Peyer's patch (tissue), 4 donors: Measurements from ENCODE around the gene TLR10.
"Not testable (repeated sequence)": the region's sequence is repeated elsewhere in the genome, so short reads cannot be mapped to it uniquely, and the experiment has no call there.

ENCODE experiments used
- POLR2A ChIP-seq, 2 donors: fragments of 450-650 bp; IDR thresholded peaks; one replicate each; pipeline ENCODE4 v1.5.1; 2017; ENCODE audit warnings: antibody characterized with exemption in 2 of 2, mild to moderate bottlenecking in 2 of 2, moderate library complexity in 2 of 2
- TF ChIP-seq, protein P1 (sequence below), 6 experiments: fragments of 450-650 bp in 4 of 6; fragments of 200-600 bp in 2 of 6; sonication (generic) in 1 of 6; IDR thresholded peaks; one replicate each; pipeline ENCODE4 v1.5.1; 2017 to 2019; ENCODE audit warnings: antibody characterized with exemption in 6 of 6, mild to moderate bottlenecking in 3 of 6, moderate library complexity in 1 of 6

DNA sequence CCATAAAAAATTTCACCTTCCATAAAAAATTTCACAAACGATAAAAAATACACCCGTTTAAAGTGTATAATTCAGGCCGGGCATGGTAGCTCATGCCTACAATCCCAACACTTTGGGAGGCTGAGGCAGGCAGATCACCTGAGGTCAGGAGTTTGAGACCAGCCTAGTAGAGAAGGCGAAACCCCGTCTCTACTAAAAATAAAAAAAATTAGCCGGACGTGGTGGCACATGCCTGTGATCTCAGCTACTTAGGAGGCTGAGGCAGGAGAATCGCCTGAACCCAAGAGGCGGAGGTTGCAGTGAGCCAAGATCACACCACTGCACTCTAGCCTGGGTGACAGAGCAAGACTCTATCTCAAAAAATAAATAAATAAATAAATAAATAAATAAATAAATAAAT, 23.5 kb upstream of the TLR10 start:
- TF ChIP-seq, protein P1, sequence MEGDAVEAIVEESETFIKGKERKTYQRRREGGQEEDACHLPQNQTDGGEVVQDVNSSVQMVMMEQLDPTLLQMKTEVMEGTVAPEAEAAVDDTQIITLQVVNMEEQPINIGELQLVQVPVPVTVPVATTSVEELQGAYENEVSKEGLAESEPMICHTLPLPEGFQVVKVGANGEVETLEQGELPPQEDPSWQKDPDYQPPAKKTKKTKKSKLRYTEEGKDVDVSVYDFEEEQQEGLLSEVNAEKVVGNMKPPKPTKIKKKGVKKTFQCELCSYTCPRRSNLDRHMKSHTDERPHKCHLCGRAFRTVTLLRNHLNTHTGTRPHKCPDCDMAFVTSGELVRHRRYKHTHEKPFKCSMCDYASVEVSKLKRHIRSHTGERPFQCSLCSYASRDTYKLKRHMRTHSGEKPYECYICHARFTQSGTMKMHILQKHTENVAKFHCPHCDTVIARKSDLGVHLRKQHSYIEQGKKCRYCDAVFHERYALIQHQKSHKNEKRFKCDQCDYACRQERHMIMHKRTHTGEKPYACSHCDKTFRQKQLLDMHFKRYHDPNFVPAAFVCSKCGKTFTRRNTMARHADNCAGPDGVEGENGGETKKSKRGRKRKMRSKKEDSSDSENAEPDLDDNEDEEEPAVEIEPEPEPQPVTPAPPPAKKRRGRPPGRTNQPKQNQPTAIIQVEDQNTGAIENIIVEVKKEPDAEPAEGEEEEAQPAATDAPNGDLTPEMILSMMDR (IDR thresholded peaks at IDR 0.05) = not testable (repeated sequence)
- TF ChIP-seq POLR2A (IDR thresholded peaks at IDR 0.05) = not testable (repeated sequence)
